Panc1 (cell line): ENCODE data around the gene ZNF236. TPM values are rescaled to one million over a fixed set of nuclear protein-coding genes. Genes with fewer than 3 reads are reported as not detected.

ENCODE experiments used
- ATAC-seq: fragments of 200-7000 bp; cut with Tn5 transposase; 2 replicates; pipeline ENCODE4 v1.9.1; 2020; ENCODE audit warnings: mild to moderate bottlenecking, moderate library complexity
- BruUV-seq: library from RNA; stranded (reverse); fragments of 400-500 nt; replicated peaks from 2 replicates; lab custom pipeline; 2021; lab: Mats Ljungman, UMichigan
- CTCF ChIA-PET: fragments of 300-600 bp; sonication (Branson Sonifier 250); formaldehyde crosslinking; loops from one replicate; lab custom pipeline; 2022; ENCODE audit warnings: antibody characterized with exemption; lab: Charles Lee
- POLR2A ChIA-PET: fragments of 300-600 bp; sonication (Branson Sonifier 250); formaldehyde crosslinking; loops from one replicate; lab custom pipeline; 2022; ENCODE audit warnings: antibody characterized with exemption; lab: Charles Lee
- DNase-seq: peaks from one replicate; pipeline ENCODE4 v3.0.0-alpha.2; 2010; ENCODE audit warnings: low read depth, low spot score
- H3K27ac ChIP-seq: 2 replicates; pipeline ENCODE4 v1.5.1; 2011; ENCODE audit warnings: mild to moderate bottlenecking, low read length, inconsistent platforms
- H3K27me3 ChIP-seq: fragments of 200-500 bp; sonication (Bioruptor generic); 2 replicates; pipeline ENCODE4 v1.6.0; 2014; ENCODE audit warnings: low read length, inconsistent platforms; ENCODE audit not compliant: control insufficient read depth, insufficient read depth
- H3K36me3 ChIP-seq: fragments of 200-500 bp; sonication (Bioruptor generic); 2 replicates; pipeline ENCODE4 v1.5.1; 2014; ENCODE audit warnings: inconsistent platforms, mild to moderate bottlenecking, low read length, moderate library complexity; ENCODE audit not compliant: control insufficient read depth, insufficient read depth
- H3K4me1 ChIP-seq: 2 replicates; pipeline ENCODE4 v1.5.1; 2011; ENCODE audit warnings: inconsistent platforms, mild to moderate bottlenecking, low read length, moderate library complexity; ENCODE audit not compliant: control insufficient read depth, insufficient read depth
- H3K4me3 ChIP-seq, 2 experiments: 2 replicates each; pipeline ENCODE4 v1.5.1; 2011 to 2012; ENCODE audit warnings: low read depth in 2 of 2, low read length in 2 of 2, mild to moderate bottlenecking in 2 of 2, inconsistent platforms in 1 of 2, moderate library complexity in 1 of 2
- H3K9me3 ChIP-seq: fragments of 200-500 bp; sonication (Bioruptor generic); 2 replicates; pipeline ENCODE4 v1.5.1; 2014; ENCODE audit warnings: low read depth, mild to moderate bottlenecking, inconsistent platforms, low read length, moderate library complexity; ENCODE audit not compliant: control insufficient read depth, insufficient read depth
- CTCF ChIP-seq: fragments of 450-650 bp; IDR thresholded peaks from 2 replicates; pipeline ENCODE4 v1.5.1; 2017; ENCODE audit warnings: mild to moderate bottlenecking
- POLR2AphosphoS5 ChIP-seq: IDR thresholded peaks from 2 replicates; pipeline ENCODE4 v1.6.1; 2012; ENCODE audit warnings: mild to moderate bottlenecking, low read depth, low read length, moderate library complexity
- SIN3A ChIP-seq: IDR thresholded peaks from 2 replicates; pipeline ENCODE4 v1.6.1; 2012; ENCODE audit warnings: low read depth, mild to moderate bottlenecking, low read length, moderate library complexity, borderline replicate concordance; ENCODE audit not compliant: insufficient read depth
- TCF7L2 ChIP-seq: IDR thresholded peaks from 2 replicates; pipeline ENCODE4 v1.6.1; 2011; ENCODE audit warnings: mild to moderate bottlenecking, low read depth, low read length, inconsistent platforms
- in situ Hi-C: cut with HindIII; loops from 2 replicates; pipeline ENCODE4 v1.10.0; 2016; ENCODE audit warnings: low sequenced_read_pairs, low pct_unique_long_range_greater_than_20kb
- intact Hi-C: fragments of 100-400 bp; cut with micrococcal nuclease; formaldehyde crosslinking; loops from one replicate; pipeline ENCODE4 v1.10.0; 2022; ENCODE audit not compliant: unreplicated experiment
- total RNA-seq: library from RNA; stranded (reverse); gene quantifications from one replicate; pipeline ENCODE4 v1.2.1, GENCODE V29; 2021; ENCODE audit not compliant: unreplicated experiment
- TF ChIP-seq, protein P1 (sequence below), 2 experiments: IDR thresholded peaks; 2 replicates each; pipeline ENCODE4 v1.6.1; 2011 to 2012; ENCODE audit warnings: low read depth in 2 of 2, control low read depth in 1 of 2, low read length in 1 of 2, mild to moderate bottlenecking in 1 of 2, moderate library complexity in 1 of 2; ENCODE audit not compliant: insufficient read depth in 1 of 2

Gene ZNF236
- total RNA-seq, 1 experiment from 2014 or later: 32.2 TPM

DNA sequence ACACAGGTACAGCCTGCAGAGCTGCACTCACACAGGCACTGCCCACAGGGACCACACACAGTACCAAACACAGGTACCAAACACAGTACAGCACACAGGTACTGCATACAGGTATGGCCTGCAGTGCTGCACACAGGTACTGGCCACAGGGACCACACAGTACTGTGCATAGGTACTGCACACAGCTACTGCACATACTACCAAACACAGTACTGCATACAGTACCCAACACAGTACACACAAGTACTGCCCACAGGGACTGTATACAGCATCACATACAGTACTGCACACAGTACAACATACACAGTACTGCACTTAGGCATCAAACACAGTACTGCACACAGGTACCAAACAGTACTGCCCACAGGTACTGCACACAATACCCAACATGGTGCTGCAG is 74.3 kb downstream of the ZNF236 start:
- Histone ChIP-seq H3K27ac (no peak overlapping the region), H3K27me3 (no peaks in the 10 kb centered on the region), H3K9me3 (no peaks in the 10 kb centered on the region), H3K4me3 (no peak overlapping the region), H3K36me3 (peaks cover 14% of the 10 kb centered on the region; the same call in 1 of the 2 replicates), H3K4me1 (no peaks in the 10 kb centered on the region)
- intact Hi-C loops (no loop called here), in situ Hi-C loops (no loop called here)
- BruUV-seq: no TSS peak
- ATAC-seq: no peak; the same call in 1 of the 2 replicates
- ChIA-PET CTCF (no interaction called here), POLR2A (no interaction called here)
- TF ChIP-seq POLR2AphosphoS5: no peak
- no peak for TF ChIP-seq CTCF
- TF ChIP-seq, protein P1, sequence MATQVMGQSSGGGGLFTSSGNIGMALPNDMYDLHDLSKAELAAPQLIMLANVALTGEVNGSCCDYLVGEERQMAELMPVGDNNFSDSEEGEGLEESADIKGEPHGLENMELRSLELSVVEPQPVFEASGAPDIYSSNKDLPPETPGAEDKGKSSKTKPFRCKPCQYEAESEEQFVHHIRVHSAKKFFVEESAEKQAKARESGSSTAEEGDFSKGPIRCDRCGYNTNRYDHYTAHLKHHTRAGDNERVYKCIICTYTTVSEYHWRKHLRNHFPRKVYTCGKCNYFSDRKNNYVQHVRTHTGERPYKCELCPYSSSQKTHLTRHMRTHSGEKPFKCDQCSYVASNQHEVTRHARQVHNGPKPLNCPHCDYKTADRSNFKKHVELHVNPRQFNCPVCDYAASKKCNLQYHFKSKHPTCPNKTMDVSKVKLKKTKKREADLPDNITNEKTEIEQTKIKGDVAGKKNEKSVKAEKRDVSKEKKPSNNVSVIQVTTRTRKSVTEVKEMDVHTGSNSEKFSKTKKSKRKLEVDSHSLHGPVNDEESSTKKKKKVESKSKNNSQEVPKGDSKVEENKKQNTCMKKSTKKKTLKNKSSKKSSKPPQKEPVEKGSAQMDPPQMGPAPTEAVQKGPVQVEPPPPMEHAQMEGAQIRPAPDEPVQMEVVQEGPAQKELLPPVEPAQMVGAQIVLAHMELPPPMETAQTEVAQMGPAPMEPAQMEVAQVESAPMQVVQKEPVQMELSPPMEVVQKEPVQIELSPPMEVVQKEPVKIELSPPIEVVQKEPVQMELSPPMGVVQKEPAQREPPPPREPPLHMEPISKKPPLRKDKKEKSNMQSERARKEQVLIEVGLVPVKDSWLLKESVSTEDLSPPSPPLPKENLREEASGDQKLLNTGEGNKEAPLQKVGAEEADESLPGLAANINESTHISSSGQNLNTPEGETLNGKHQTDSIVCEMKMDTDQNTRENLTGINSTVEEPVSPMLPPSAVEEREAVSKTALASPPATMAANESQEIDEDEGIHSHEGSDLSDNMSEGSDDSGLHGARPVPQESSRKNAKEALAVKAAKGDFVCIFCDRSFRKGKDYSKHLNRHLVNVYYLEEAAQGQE (IDR thresholded peaks at IDR 0.05; ENCODE audit: insufficient read depth in 1 of 2, low read depth in 2 of 2, low read length in 1 of 2): no peak
- no peak for TF ChIP-seq TCF7L2
- TF ChIP-seq SIN3A: no peak
- no peak for DNase-seq

DNA sequence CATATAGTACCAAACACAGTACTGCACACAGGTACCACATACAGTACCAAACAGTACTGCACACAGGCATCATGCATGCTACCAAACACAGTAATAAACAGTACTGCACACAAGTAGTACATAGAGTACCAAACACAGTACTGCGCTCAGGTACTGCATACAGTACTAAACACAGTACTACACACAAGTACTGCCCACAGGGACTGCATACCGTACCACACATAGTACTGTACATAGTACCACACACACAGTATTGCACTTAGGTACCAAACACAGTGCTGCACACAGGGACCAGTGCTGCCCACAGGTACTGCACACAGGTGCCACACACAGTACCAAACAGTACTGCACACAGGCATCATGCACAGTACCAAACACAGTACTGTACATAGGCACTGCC is 74.9 kb downstream of the ZNF236 start:
- intact Hi-C loops: no loop called here
- BruUV-seq: no TSS peak
- Histone ChIP-seq H3K27ac (no peak overlapping the region), H3K27me3 (no peaks in the 10 kb centered on the region), H3K36me3 (peaks cover 14% of the 10 kb centered on the region; the same call in 1 of the 2 replicates), H3K4me3 (no peak overlapping the region), H3K9me3 (no peaks in the 10 kb centered on the region), H3K4me1 (no peaks in the 10 kb centered on the region)
- in situ Hi-C loops: no loop called here
- no peak for DNase-seq
- ChIA-PET POLR2A (no interaction called here), CTCF (no interaction called here)
- ATAC-seq: no peak
- TF ChIP-seq TCF7L2: no peak
- TF ChIP-seq, protein P1 (IDR thresholded peaks at IDR 0.05; ENCODE audit: insufficient read depth in 1 of 2, low read depth in 2 of 2, low read length in 1 of 2): no peak
- TF ChIP-seq POLR2AphosphoS5: no peak
- no peak for TF ChIP-seq SIN3A
- TF ChIP-seq CTCF: no peak
